Transverse colon (tissue), 4 donors: ENCODE data around the gene ALDH3B2. TPM values are rescaled to one million over a fixed set of nuclear protein-coding genes. Genes with fewer than 3 reads are reported as not detected.

ENCODE experiments used
- DNase-seq: peaks from one replicate; pipeline ENCODE4 v3.0.0-alpha.2; 2019
- H3K27ac ChIP-seq, 4 donors: fragments of 200-600 bp; sonication (generic); 2 replicates each; pipeline ENCODE4 v1.5.1; 2016 to 2018; ENCODE audit warnings: inconsistent platforms in 4 of 4
- H3K27me3 ChIP-seq: fragments of 200-600 bp; sonication (generic); 2 replicates; pipeline ENCODE4 v1.5.1; 2017; ENCODE audit warnings: inconsistent platforms
- H3K36me3 ChIP-seq, 4 donors: fragments of 200-600 bp; sonication (generic); 2 replicates each; pipeline ENCODE4 v1.5.1; 2017 to 2019; ENCODE audit warnings: inconsistent platforms in 4 of 4
- H3K4me1 ChIP-seq, 4 donors: fragments of 200-600 bp; sonication (generic); 2 replicates each; pipeline ENCODE4 v1.5.1; 2017 to 2020; ENCODE audit warnings: inconsistent platforms in 4 of 4
- H3K4me3 ChIP-seq, 4 donors: fragments of 200-600 bp; sonication (generic); 1 replicate in 1 of 4; 2 replicates in 3 of 4; pipeline versions ENCODE4 v1.5.1 to v1.6.1; 2017 to 2019; ENCODE audit warnings: inconsistent platforms in 4 of 4
- H3K9me3 ChIP-seq, 2 donors: fragments of 200-600 bp; sonication (generic); 2 replicates each; pipeline ENCODE4 v1.5.1; 2017 to 2019; ENCODE audit warnings: inconsistent platforms in 2 of 2
- CTCF ChIP-seq, 5 experiments: fragments of 200-600 bp in 3 of 5; fragments of 450-650 bp in 2 of 5; sonication (generic) in 3 of 5; IDR thresholded peaks; 1 replicate in 2 of 5; 2 replicates in 3 of 5; pipeline ENCODE4 v1.5.1; 2016 to 2017; ENCODE audit warnings: antibody characterized with exemption in 5 of 5, inconsistent platforms in 3 of 5, mild to moderate bottlenecking in 2 of 5, moderate library complexity in 1 of 5
- EP300 ChIP-seq: sonication (generic); formaldehyde crosslinking; IDR thresholded peaks from one replicate; pipeline ENCODE4 v1.6.1; 2017; ENCODE audit warnings: antibody characterized with exemption, low read depth
- POLR2A ChIP-seq: fragments of 450-650 bp; IDR thresholded peaks from one replicate; pipeline ENCODE4 v1.6.1; 2016; ENCODE audit warnings: antibody characterized with exemption, mild to moderate bottlenecking, moderate library complexity
- POLR2AphosphoS5 ChIP-seq, 3 donors: sonication (generic); formaldehyde crosslinking; IDR thresholded peaks; one replicate each; pipeline ENCODE4 v1.6.1; 2016; ENCODE audit warnings: antibody characterized with exemption in 3 of 3
- WGBS, 2 donors: methylation state at CpG; one replicate each; pipeline ENCODE4 v1.1.5; 2018; ENCODE audit warnings: low coverage in 1 of 2; 5-methylcytosine and 5-hydroxymethylcytosine counted together
- in situ Hi-C, 4 donors: fragments of 200-750 bp; cut with MboI; loops; one replicate each; pipeline versions ENCODE4 v1.15.0 to v1.15.1; 2017; ENCODE audit warnings: low sequenced_read_pairs in 3 of 4, low pct_ligation_motif_present in 1 of 4, low pct_unique_long_range_greater_than_20kb in 1 of 4
- intact Hi-C: fragments of 100-400 bp; cut with DNase I; formaldehyde crosslinking; loops from one replicate; pipeline ENCODE4 v1.15.1; 2023; ENCODE audit warnings: low total_unique reads
- small RNA-seq, 4 donors: library from RNA; depleted of rRNA; stranded (forward); fragments of <200 nt; gene quantifications; one replicate each; pipeline ENCODE3, GENCODE V24; 2016
- total RNA-seq, 4 donors: library from RNA; depleted of rRNA; stranded (reverse); fragments of >200 nt; gene quantifications; one replicate each; pipeline ENCODE4 v1.1.0, GENCODE V29; 2016

ALDH3B2 gene
- total RNA-seq, 4 donors from 2014 or later: 13.8 TPM; not detected in 3

- TF ChIP-seq POLR2AphosphoS5 (IDR thresholded peaks at IDR 0.05) (peak in 1 of 3 donors; percentile 42), CTCF (IDR thresholded peaks at IDR 0.05) (peak; percentile 62 to 73 (median 71)), POLR2A (peak; percentile 59), EP300 (no peak)
- Histone ChIP-seq H3K27ac (peak overlapping the region; percentile 63 to 77 (median 72)), H3K27me3 (peaks cover 15% of the 10 kb centered on the region), H3K4me1 (peaks cover 6 to 13% (median 12%) of the 10 kb centered on the region in 4 donors), H3K4me3 (peak overlapping the region in 3 of 4 donors; percentile 8 to 42 (median 22)), H3K9me3 (no peaks in the 10 kb centered on the region), H3K36me3 (peaks cover 0 to 3% (median 0%) of the 10 kb centered on the region in 4 donors)
- in situ Hi-C loops (no loop called here), intact Hi-C loops (no loop called here)
- DNase-seq: peak; percentile 77
- 18% methylated on average over 21 of the region's 23 CpGs; no CpG with 5 or more reads in 1 of the 2 donors for WGBS, 2 donors
Observed at GRCh38 chr11:67613960-67614715, 60.3 kb downstream of the ALDH3B2 start.

- intact Hi-C loops (no loop called here), in situ Hi-C loops (no loop called here)
- no peak for DNase-seq
- Histone ChIP-seq H3K27ac (peak overlapping the region; percentile 63 to 77 (median 72)), H3K4me3 (peak overlapping the region in 2 of 4 donors; percentile 22 to 42), H3K36me3 (peaks cover 0 to 3% (median 0%) of the 10 kb centered on the region in 4 donors), H3K4me1 (peaks cover 6 to 13% (median 12%) of the 10 kb centered on the region in 4 donors), H3K9me3 (no peaks in the 10 kb centered on the region), H3K27me3 (peaks cover 15% of the 10 kb centered on the region)
- 86 to 96% methylated on average over 4 to 17 of the region's 17 CpGs for WGBS, 2 donors
- TF ChIP-seq EP300: no peak
- no peak for TF ChIP-seq POLR2A
- no peak for TF ChIP-seq POLR2AphosphoS5 (IDR thresholded peaks at IDR 0.05)
- no peak for TF ChIP-seq CTCF (IDR thresholded peaks at IDR 0.05)
Observed at GRCh38 chr11:67613313-67613959, 61.0 kb downstream of the ALDH3B2 start.

- DNase-seq: no peak
- H3K4me1 ChIP-seq: peaks cover 8 to 19% (median 16%) of the 10 kb centered on the region in 4 donors
- H3K9me3 ChIP-seq: no peaks in the 10 kb centered on the region
- TF ChIP-seq CTCF (IDR thresholded peaks at IDR 0.05) (no peak), POLR2A (no peak), POLR2AphosphoS5 (IDR thresholded peaks at IDR 0.05) (no peak), EP300 (no peak)
- peaks cover 0 to 3% (median 0%) of the 10 kb centered on the region in 4 donors for H3K36me3 ChIP-seq
- H3K4me3 ChIP-seq: no peak overlapping the region
- peaks cover 15% of the 10 kb centered on the region for H3K27me3 ChIP-seq
- in situ Hi-C loops: no loop called here
- WGBS, 2 donors: 90% methylated on average over 13 of the region's 13 CpGs; no CpG with 5 or more reads in 1 of the 2 donors
- no peak overlapping the region for H3K27ac ChIP-seq
- intact Hi-C loops: no loop called here
Observed at GRCh38 chr11:67612751-67613150, 61.7 kb downstream of the ALDH3B2 start.

Small RNA genes within 50 kb of the gene (small RNA-seq; reads per million reads assigned to genes)
- 0 to 1.4 (median 0.18) reads per million in 4 donors for gene RPL37P2

Other genes starting within 250 kb of the ALDH3B2 start
- gene RPS6KB2, start 246.1 kb downstream of the ALDH3B2 start, total RNA-seq: 100 to 1,000 TPM in 1 of 4 donors, 10 to 100 TPM in 3; 53.5 to 108 (median 75.9) TPM
- 10 to 100 TPM; 13.2 to 78.9 (median 53.9) TPM for gene PTPRCAP, start 236.9 kb downstream of the ALDH3B2 start, total RNA-seq
- gene CORO1B, start 231.1 kb downstream of the ALDH3B2 start, total RNA-seq: 100 to 1,000 TPM in 3 of 4 donors, 10 to 100 TPM in 1; 72.6 to 204 (median 151) TPM
- gene GPR152, start 221.9 kb downstream of the ALDH3B2 start, total RNA-seq: not detected
- gene CABP4, start 219.3 kb downstream of the ALDH3B2 start, total RNA-seq: 1 to 10 TPM in 2 of 4 donors, not detected in 2; 1.2 to 2.2 TPM
- gene TMEM134, start 205.4 kb downstream of the ALDH3B2 start, total RNA-seq: 100 to 1,000 TPM; 107 to 347 (median 115) TPM
- gene AIP, start 191.6 kb downstream of the ALDH3B2 start, total RNA-seq: 10 to 100 TPM; 32.9 to 71.5 (median 57.6) TPM
- 100 to 1,000 TPM in 1 of 4 donors, 10 to 100 TPM in 3; 23.5 to 451 (median 60.8) TPM for gene PITPNM1, start 169.3 kb downstream of the ALDH3B2 start, total RNA-seq
- gene CDK2AP2, start 166.5 kb downstream of the ALDH3B2 start, total RNA-seq: 100 to 1,000 TPM in 1 of 4 donors, 10 to 100 TPM in 3; 49.4 to 140 (median 83.4) TPM
- gene CABP2, start 151.2 kb downstream of the ALDH3B2 start, total RNA-seq: not detected
- 100 to 1,000 TPM; 166 to 578 (median 537) TPM for gene GSTP1, start 90.8 kb downstream of the ALDH3B2 start, total RNA-seq
- 100 to 1,000 TPM; 421 to 762 (median 554) TPM for gene NDUFV1, start 67.7 kb downstream of the ALDH3B2 start, total RNA-seq
- 10 to 100 TPM; 21.3 to 68.5 (median 26.9) TPM for gene NUDT8, start 44.7 kb downstream of the ALDH3B2 start, total RNA-seq
- 10 to 100 TPM in 2 of 4 donors, 1 to 10 TPM in 1, not detected in 1; 1.3 to 16.5 (median 15.0) TPM for gene TBX10, start 34.9 kb downstream of the ALDH3B2 start, total RNA-seq
- 10 to 100 TPM in 3 of 4 donors, 1 to 10 TPM in 1; 4.1 to 29.4 (median 11.8) TPM for gene ACY3, start 23.9 kb downstream of the ALDH3B2 start, total RNA-seq